Measurements from ENCODE around the gene NOTCH4. TPM values are rescaled to one million over a fixed set of nuclear protein-coding genes. Genes with fewer than 3 reads are reported as not detected.

Gene NOTCH4
- total and polyA plus RNA-seq, 3 experiments from 2014 or later: 0.71 to 1.4 (median 1.3) TPM

- Mint-ChIP-seq H3K27me3 (peaks cover 0 to 2% of the 10 kb centered on the region in 2 donors), H3K4me1 (peaks cover 50 to 73% (median 55%) of the 10 kb centered on the region in 3 donors), H3K27ac (peak overlapping the region; percentile 95 to 99 (median 98)), H3K36me3 (peaks cover 7 to 61% (median 8%) of the 10 kb centered on the region in 3 donors), H3K9me3 (no peaks in the 10 kb centered on the region), H3K4me3 (peak overlapping the region; percentile 92 to 100 (median 96))
- Histone ChIP-seq H3K4me1 (ENCODE audit: insufficient read depth, low read length) (peaks cover 55% of the 10 kb centered on the region), H3K9me3 (ENCODE audit: low read length) (no peaks in the 10 kb centered on the region), H3K4me3 (ENCODE audit: low read length) (peak overlapping the region; percentile 95), H3K27ac (ENCODE audit: low read depth, low read length) (peak overlapping the region; percentile 85), H3K27me3 (ENCODE audit: insufficient read depth, low read length, poor library complexity, severe bottlenecking) (no peaks in the 10 kb centered on the region), H3K36me3 (ENCODE audit: insufficient read depth, low read length) (peaks cover 16% of the 10 kb centered on the region)
- POLR2A ChIA-PET: interaction anchor here (0.8 to 2.5 kb wide), 4 partner anchors 9 to 661 kb away, joined by 3 to 17 read pairs (median 6); partner anchors contain the start of genes RNF5 and TAP1
- DNase-seq: peak in 1 of 5 donors; percentile 29
- CTCF ChIA-PET: interaction anchor here (0.8 to 1.5 kb wide), 5 partner anchors 9 to 73 kb away, joined by 3 to 7 read pairs (median 3); no protein-coding TSS in a partner anchor
Observed at GRCh38 chr6:32191696-32192607, 31.9 kb downstream of the NOTCH4 start.

GRCh38 chr6:32190911-32191677, 32.8 kb downstream of the NOTCH4 start:
- Mint-ChIP-seq H3K27me3 (peaks cover 0 to 2% of the 10 kb centered on the region in 2 donors), H3K4me1 (peaks cover 53 to 74% (median 59%) of the 10 kb centered on the region in 3 donors), H3K36me3 (peaks cover 12 to 65% (median 15%) of the 10 kb centered on the region in 3 donors), H3K4me3 (peak overlapping the region; percentile 92 to 100 (median 96)), H3K27ac (peak overlapping the region; percentile 95 to 99 (median 98)), H3K9me3 (no peaks in the 10 kb centered on the region)
- H3K4me1 ChIP-seq (ENCODE audit: insufficient read depth, low read length): peaks cover 59% of the 10 kb centered on the region
- H3K9me3 ChIP-seq (ENCODE audit: low read length): no peaks in the 10 kb centered on the region
- DNase-seq: no peak
- H3K36me3 ChIP-seq (ENCODE audit: insufficient read depth, low read length): peaks cover 24% of the 10 kb centered on the region
- no peaks in the 10 kb centered on the region for H3K27me3 ChIP-seq (ENCODE audit: insufficient read depth, low read length, poor library complexity, severe bottlenecking)
- H3K4me3 ChIP-seq (ENCODE audit: low read length): peak overlapping the region; percentile 95
- CTCF ChIA-PET: interaction anchor here (0.8 to 2.2 kb wide), 2 partner anchors 9 to 14 kb away, joined by 3 to 8 read pairs; no protein-coding TSS in a partner anchor
- peak overlapping the region; percentile 85 for H3K27ac ChIP-seq (ENCODE audit: low read depth, low read length)
- POLR2A ChIA-PET: interaction anchor here (1.1 to 2.9 kb wide), 4 partner anchors 12 to 63 kb away, joined by 3 to 17 read pairs (median 6); partner anchors contain the start of genes AGPAT1 and ATF6B

GRCh38 chr6:32190054-32190851, 33.6 kb downstream of the NOTCH4 start, which contains the start of gene PBX2:
Gene PBX2 (minus strand): TSS chr6:32190202. CDS start chr6:32189915, 287 bp downstream.
- H3K4me3 Mint-ChIP-seq: peak within 1 kb of the TSS; percentile 92 to 100 (median 97)
- peaks cover 0 to 4% of the 10 kb centered on the region in 2 donors for H3K27me3 Mint-ChIP-seq
- H3K9me3 Mint-ChIP-seq: no peaks in the 10 kb centered on the region
- H3K27ac Mint-ChIP-seq: peak within 1 kb of the TSS; percentile 95 to 99 (median 98)
- Histone ChIP-seq H3K4me1 (ENCODE audit: insufficient read depth, low read length) (peaks cover 62% of the 10 kb centered on the region), H3K27me3 (ENCODE audit: insufficient read depth, low read length, poor library complexity, severe bottlenecking) (no peaks in the 10 kb centered on the region), H3K27ac (ENCODE audit: low read depth, low read length) (peak within 1 kb of the TSS; percentile 85), H3K4me3 (ENCODE audit: low read length) (peak within 1 kb of the TSS; percentile 95), H3K36me3 (ENCODE audit: insufficient read depth, low read length) (peaks cover 27% of the 10 kb centered on the region), H3K9me3 (ENCODE audit: low read length) (no peaks in the 10 kb centered on the region)
- POLR2A ChIA-PET: interaction anchor here (1.0 to 2.9 kb wide), 5 partner anchors 11 to 73 kb away, joined by 3 to 17 read pairs (median 5); partner anchors contain the start of genes AGPAT1 and ATF6B
- peak; percentile 68 to 85 (median 71) for DNase-seq
- H3K36me3 Mint-ChIP-seq: peaks cover 12 to 68% (median 20%) of the 10 kb centered on the region in 3 donors
- peaks cover 57 to 78% (median 64%) of the 10 kb centered on the region in 3 donors for H3K4me1 Mint-ChIP-seq
- CTCF ChIA-PET: interaction anchor here (0.8 to 2.2 kb wide), 2 partner anchors 8 to 13 kb away, joined by 3 to 8 read pairs; no protein-coding TSS in a partner anchor

- H3K27ac Mint-ChIP-seq: peak overlapping the region; percentile 84 to 99 (median 95)
- peaks cover 56% of the 10 kb centered on the region for H3K4me1 ChIP-seq (ENCODE audit: insufficient read depth, low read length)
- peak overlapping the region; percentile 88 to 97 (median 93) for H3K4me3 Mint-ChIP-seq
- no peaks in the 10 kb centered on the region for H3K27me3 ChIP-seq (ENCODE audit: insufficient read depth, low read length, poor library complexity, severe bottlenecking)
- H3K36me3 Mint-ChIP-seq: peaks cover 12 to 68% (median 20%) of the 10 kb centered on the region in 3 donors
- H3K9me3 ChIP-seq (ENCODE audit: low read length): no peaks in the 10 kb centered on the region
- peak overlapping the region; percentile 74 for H3K4me3 ChIP-seq (ENCODE audit: low read length)
- peak overlapping the region; percentile 85 for H3K27ac ChIP-seq (ENCODE audit: low read depth, low read length)
- H3K36me3 ChIP-seq (ENCODE audit: insufficient read depth, low read length): peaks cover 27% of the 10 kb centered on the region
- H3K9me3 Mint-ChIP-seq: no peaks in the 10 kb centered on the region
- ChIA-PET POLR2A (interaction anchor here (1.0 to 2.9 kb wide), 5 partner anchors 10 to 72 kb away, joined by 3 to 17 read pairs (median 5); partner anchors contain the start of genes AGPAT1 and ATF6B), CTCF (interaction anchor here (2.2 kb wide), 1 partner anchor 13 kb away, joined by 8 read pairs; no protein-coding TSS in a partner anchor)
- DNase-seq: peak in 1 of 5 donors; percentile 21
- H3K4me1 Mint-ChIP-seq: peaks cover 51 to 73% (median 58%) of the 10 kb centered on the region in 3 donors
- peaks cover 0 to 4% of the 10 kb centered on the region in 2 donors for H3K27me3 Mint-ChIP-seq
Observed at GRCh38 chr6:32189742-32190053, 34.2 kb downstream of the NOTCH4 start.

- Histone ChIP-seq H3K4me1 (ENCODE audit: insufficient read depth, low read length) (peaks cover 51% of the 10 kb centered on the region), H3K9me3 (ENCODE audit: low read length) (no peaks in the 10 kb centered on the region), H3K4me3 (ENCODE audit: low read length) (peak overlapping the region; percentile 74), H3K27me3 (ENCODE audit: insufficient read depth, low read length, poor library complexity, severe bottlenecking) (no peaks in the 10 kb centered on the region), H3K36me3 (ENCODE audit: insufficient read depth, low read length) (peaks cover 27% of the 10 kb centered on the region), H3K27ac (ENCODE audit: low read depth, low read length) (peak overlapping the region; percentile 85)
- peak in 1 of 5 donors; percentile 30 for DNase-seq
- Mint-ChIP-seq H3K4me3 (peak overlapping the region; percentile 88 to 97 (median 93)), H3K4me1 (peaks cover 47 to 69% (median 53%) of the 10 kb centered on the region in 3 donors), H3K27me3 (peaks cover 0 to 4% of the 10 kb centered on the region in 2 donors), H3K27ac (peak overlapping the region; percentile 84 to 98 (median 95)), H3K9me3 (no peaks in the 10 kb centered on the region), H3K36me3 (peaks cover 12 to 70% (median 20%) of the 10 kb centered on the region in 3 donors)
- ChIA-PET POLR2A (interaction anchor here (2.5 to 2.9 kb wide), 2 partner anchors 10 to 12 kb away, joined by 7 to 17 read pairs; no protein-coding TSS in a partner anchor), CTCF (interaction anchor here (0.9 to 2.2 kb wide), 2 partner anchors 10 to 12 kb away, joined by 3 to 8 read pairs; no protein-coding TSS in a partner anchor)
Observed at GRCh38 chr6:32189069-32189741, 34.7 kb downstream of the NOTCH4 start.

GRCh38 chr6:32188381-32189068, 35.3 kb downstream of the NOTCH4 start:
- peak overlapping the region; percentile 88 to 97 (median 93) for H3K4me3 Mint-ChIP-seq
- CTCF ChIA-PET: interaction anchor here (0.9 kb wide), 1 partner anchor 9 kb away, joined by 3 read pairs; no protein-coding TSS in a partner anchor

More at GRCh38 chr6:32188381-32189068, 35.3 kb downstream of the NOTCH4 start:
- Histone ChIP-seq H3K27ac (ENCODE audit: low read depth, low read length) (peak overlapping the region; percentile 85), H3K4me1 (ENCODE audit: insufficient read depth, low read length) (peaks cover 44% of the 10 kb centered on the region), H3K36me3 (ENCODE audit: insufficient read depth, low read length) (peaks cover 29% of the 10 kb centered on the region), H3K27me3 (ENCODE audit: insufficient read depth, low read length, poor library complexity, severe bottlenecking) (no peaks in the 10 kb centered on the region), H3K9me3 (ENCODE audit: low read length) (no peaks in the 10 kb centered on the region), H3K4me3 (ENCODE audit: low read length) (peak overlapping the region; percentile 74)
- Mint-ChIP-seq H3K36me3 (peaks cover 12 to 77% (median 20%) of the 10 kb centered on the region in 3 donors), H3K9me3 (no peaks in the 10 kb centered on the region), H3K4me1 (peaks cover 41 to 65% (median 46%) of the 10 kb centered on the region in 3 donors), H3K27me3 (peaks cover 0 to 2% of the 10 kb centered on the region in 2 donors), H3K27ac (peak overlapping the region; percentile 84 to 98 (median 95))
- POLR2A ChIA-PET: interaction anchor here (0.5 to 2.9 kb wide), 2 partner anchors 9 to 452 kb away, joined by 7 to 17 read pairs; no protein-coding TSS in a partner anchor
- DNase-seq: peak in 1 of 5 donors; percentile 43

Data from CD8-positive, alpha-beta memory T cell (primary cell).